Hepatocyte (in vitro differentiated cells): ENCODE measurements around the gene GNGT1.

ENCODE experiments used
- CTCF ChIP-seq: fragments of 200-600 bp; sonication (generic); IDR thresholded peaks from 2 replicates; pipeline ENCODE4 v1.5.1; 2016; ENCODE audit warnings: antibody characterized with exemption, mild to moderate bottlenecking; ENCODE audit not compliant: poor library complexity
- EZH2 ChIP-seq: fragments of 200-600 bp; sonication (generic); IDR thresholded peaks from 2 replicates; pipeline ENCODE4 v1.6.1; 2016; ENCODE audit warnings: antibody characterized with exemption, mild to moderate bottlenecking, borderline replicate concordance

- TF ChIP-seq CTCF (no peak), EZH2 (no peak)
Measured at GRCh38 chr7:93920496-93921182, 14.3 kb downstream of the GNGT1 start.
